ENCODE data around the gene BHLHE40.

Gene BHLHE40

GRCh38 chr3:4996771-4997291 is 17.6 kb downstream of the BHLHE40 start:
- no peak for DNase-seq (ENCODE audit: extremely low spot score, insufficient read length, low read depth)

GRCh38 chr3:4997946-4998345 is 18.7 kb downstream of the BHLHE40 start:
- FAIRE-seq (no peak), DNase-seq (ENCODE audit: extremely low spot score, insufficient read length, low read depth) (no peak)

More at GRCh38 chr3:4996771-4997291, 17.6 kb downstream of the BHLHE40 start:
- no peak for FAIRE-seq

GRCh38 chr3:4999531-5000184 is 20.4 kb downstream of the BHLHE40 start:
- DNase-seq (ENCODE audit: extremely low spot score, insufficient read length, low read depth) (no peak), FAIRE-seq (no peak)

- DNase-seq (ENCODE audit: extremely low spot score, insufficient read length, low read depth) (no peak), FAIRE-seq (no peak)
Measured at GRCh38 chr3:5001135-5001534, 21.9 kb downstream of the BHLHE40 start.

- FAIRE-seq, result no peak
- DNase-seq (ENCODE audit: extremely low spot score, insufficient read length, low read depth), result no peak
Measured at GRCh38 chr3:5001805-5002173, 22.6 kb downstream of the BHLHE40 start.

GRCh38 chr3:5002174-5002870 is 23.1 kb downstream of the BHLHE40 start:
- DNase-seq (ENCODE audit: extremely low spot score, insufficient read length, low read depth) (no peak), FAIRE-seq (no peak)

- DNase-seq (ENCODE audit: extremely low spot score, insufficient read length, low read depth) (no peak), FAIRE-seq (no peak)
Measured at GRCh38 chr3:5002871-5003247, 23.6 kb downstream of the BHLHE40 start.

GRCh38 chr3:5004319-5005152 is 25.3 kb downstream of the BHLHE40 start:
- no peak for FAIRE-seq
- no peak for DNase-seq (ENCODE audit: extremely low spot score, insufficient read length, low read depth)

GRCh38 chr3:5005367-5005766 is 26.1 kb downstream of the BHLHE40 start:
- DNase-seq (ENCODE audit: extremely low spot score, insufficient read length, low read depth), result no peak
- FAIRE-seq, result no peak

GRCh38 chr3:5006755-5007202 is 27.5 kb downstream of the BHLHE40 start:
- FAIRE-seq (peak; percentile 94), DNase-seq (ENCODE audit: extremely low spot score, insufficient read length, low read depth) (peak; percentile 68)

GRCh38 chr3:5007873-5008272 is 28.6 kb downstream of the BHLHE40 start:
- DNase-seq (ENCODE audit: extremely low spot score, insufficient read length, low read depth) (no peak), FAIRE-seq (no peak)

GRCh38 chr3:5009506-5010109 is 30.4 kb downstream of the BHLHE40 start:
- FAIRE-seq, result no peak
- DNase-seq (ENCODE audit: extremely low spot score, insufficient read length, low read depth), result no peak

GRCh38 chr3:5010140-5010539 is 30.9 kb downstream of the BHLHE40 start:
- no peak for DNase-seq (ENCODE audit: extremely low spot score, insufficient read length, low read depth)
- FAIRE-seq, result no peak

- no peak for FAIRE-seq
- no peak for DNase-seq (ENCODE audit: extremely low spot score, insufficient read length, low read depth)
Measured at GRCh38 chr3:5010706-5011554, 31.7 kb downstream of the BHLHE40 start.

GRCh38 chr3:5011555-5012256 is 32.5 kb downstream of the BHLHE40 start:
- FAIRE-seq (peak; percentile 91), DNase-seq (ENCODE audit: extremely low spot score, insufficient read length, low read depth) (no peak)

GRCh38 chr3:5012367-5012766 is 33.1 kb downstream of the BHLHE40 start:
- DNase-seq (ENCODE audit: extremely low spot score, insufficient read length, low read depth), result no peak
- peak; percentile 49 for FAIRE-seq

GRCh38 chr3:5013021-5013906 is 34.0 kb downstream of the BHLHE40 start:
- no peak for FAIRE-seq
- DNase-seq (ENCODE audit: extremely low spot score, insufficient read length, low read depth), result no peak

GRCh38 chr3:5014391-5014790 is 35.2 kb downstream of the BHLHE40 start:
- FAIRE-seq, result no peak

More at GRCh38 chr3:5014391-5014790, 35.2 kb downstream of the BHLHE40 start:
- no peak for DNase-seq (ENCODE audit: extremely low spot score, insufficient read length, low read depth)
